ENCODE measurements around the gene ZBTB17.

GRCh38 chr1:15993666-15994065, 17.8 kb upstream of the ZBTB17 start:
- no peak for TF ChIP-seq CTCF (IDR thresholded peaks at IDR 0.05; ENCODE audit: insufficient read depth, low read length)
- no peak for TF ChIP-seq POLR2AphosphoS5 (IDR thresholded peaks at IDR 0.05; ENCODE audit: low read depth)
- TF ChIP-seq, protein P1, sequence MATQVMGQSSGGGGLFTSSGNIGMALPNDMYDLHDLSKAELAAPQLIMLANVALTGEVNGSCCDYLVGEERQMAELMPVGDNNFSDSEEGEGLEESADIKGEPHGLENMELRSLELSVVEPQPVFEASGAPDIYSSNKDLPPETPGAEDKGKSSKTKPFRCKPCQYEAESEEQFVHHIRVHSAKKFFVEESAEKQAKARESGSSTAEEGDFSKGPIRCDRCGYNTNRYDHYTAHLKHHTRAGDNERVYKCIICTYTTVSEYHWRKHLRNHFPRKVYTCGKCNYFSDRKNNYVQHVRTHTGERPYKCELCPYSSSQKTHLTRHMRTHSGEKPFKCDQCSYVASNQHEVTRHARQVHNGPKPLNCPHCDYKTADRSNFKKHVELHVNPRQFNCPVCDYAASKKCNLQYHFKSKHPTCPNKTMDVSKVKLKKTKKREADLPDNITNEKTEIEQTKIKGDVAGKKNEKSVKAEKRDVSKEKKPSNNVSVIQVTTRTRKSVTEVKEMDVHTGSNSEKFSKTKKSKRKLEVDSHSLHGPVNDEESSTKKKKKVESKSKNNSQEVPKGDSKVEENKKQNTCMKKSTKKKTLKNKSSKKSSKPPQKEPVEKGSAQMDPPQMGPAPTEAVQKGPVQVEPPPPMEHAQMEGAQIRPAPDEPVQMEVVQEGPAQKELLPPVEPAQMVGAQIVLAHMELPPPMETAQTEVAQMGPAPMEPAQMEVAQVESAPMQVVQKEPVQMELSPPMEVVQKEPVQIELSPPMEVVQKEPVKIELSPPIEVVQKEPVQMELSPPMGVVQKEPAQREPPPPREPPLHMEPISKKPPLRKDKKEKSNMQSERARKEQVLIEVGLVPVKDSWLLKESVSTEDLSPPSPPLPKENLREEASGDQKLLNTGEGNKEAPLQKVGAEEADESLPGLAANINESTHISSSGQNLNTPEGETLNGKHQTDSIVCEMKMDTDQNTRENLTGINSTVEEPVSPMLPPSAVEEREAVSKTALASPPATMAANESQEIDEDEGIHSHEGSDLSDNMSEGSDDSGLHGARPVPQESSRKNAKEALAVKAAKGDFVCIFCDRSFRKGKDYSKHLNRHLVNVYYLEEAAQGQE (IDR thresholded peaks at IDR 0.05; ENCODE audit: insufficient replicate concordance, low read depth): no peak
- TF ChIP-seq GABPA (IDR thresholded peaks at IDR 0.05; ENCODE audit: low read depth): no peak
